HUES6 (cell line): ENCODE measurements around the gene CDC42.

ENCODE experiments used
- H3K27ac ChIP-seq: 2 replicates; pipeline ENCODE4 v1.7.0; 2013; ENCODE audit warnings: low read depth, mild to moderate bottlenecking, low read length, inconsistent platforms
- H3K27me3 ChIP-seq: 2 replicates; pipeline ENCODE4 v1.6.1; 2013; ENCODE audit warnings: low read length; ENCODE audit not compliant: control insufficient read depth, insufficient read depth
- H3K36me3 ChIP-seq: 2 replicates; pipeline ENCODE4 v1.6.1; 2013; ENCODE audit warnings: low read length; ENCODE audit not compliant: control insufficient read depth, insufficient read depth
- H3K4me1 ChIP-seq: 2 replicates; pipeline ENCODE4 v1.6.1; 2013; ENCODE audit warnings: low read length; ENCODE audit not compliant: control insufficient read depth, insufficient read depth
- H3K4me3 ChIP-seq: 2 replicates; pipeline ENCODE4 v1.5.1; 2013; ENCODE audit warnings: low read depth, low read length
- H3K9ac ChIP-seq: one replicate; pipeline ENCODE4 v1.6.1; 2013; ENCODE audit warnings: mild to moderate bottlenecking, low read length
- H3K9me3 ChIP-seq: 2 replicates; pipeline ENCODE4 v1.6.1; 2013; ENCODE audit warnings: low read depth, low read length; ENCODE audit not compliant: control insufficient read depth, insufficient read depth

The CDC42 gene

GRCh38 chr1:22100168-22100567, 47.7 kb downstream of the CDC42 start:
- Histone ChIP-seq H3K36me3 (peaks cover 41% of the 10 kb centered on the region), H3K27ac (no peak overlapping the region), H3K27me3 (no peaks in the 10 kb centered on the region)

GRCh38 chr1:22101199-22101598, 48.7 kb downstream of the CDC42 start:
- H3K27ac ChIP-seq = no peak overlapping the region
- H3K4me1 ChIP-seq = no peaks in the 10 kb centered on the region
- H3K4me3 ChIP-seq = no peak overlapping the region
- no peak overlapping the region for H3K9ac ChIP-seq
- H3K36me3 ChIP-seq = peaks cover 35% of the 10 kb centered on the region
- no peaks in the 10 kb centered on the region for H3K9me3 ChIP-seq
- no peaks in the 10 kb centered on the region for H3K27me3 ChIP-seq

More at GRCh38 chr1:22100168-22100567, 47.7 kb downstream of the CDC42 start:
- Histone ChIP-seq H3K9me3 (no peaks in the 10 kb centered on the region), H3K9ac (no peak overlapping the region), H3K4me3 (no peak overlapping the region), H3K4me1 (no peaks in the 10 kb centered on the region)

- Histone ChIP-seq H3K9ac (no peak overlapping the region), H3K9me3 (no peaks in the 10 kb centered on the region), H3K36me3 (peaks cover 30% of the 10 kb centered on the region), H3K4me3 (no peak overlapping the region), H3K4me1 (no peaks in the 10 kb centered on the region), H3K27ac (no peak overlapping the region), H3K27me3 (no peaks in the 10 kb centered on the region)
These were observed 49.5 kb downstream of the CDC42 start for GRCh38 chr1:22101995-22102394.

GRCh38 chr1:22102746-22103145, 50.2 kb downstream of the CDC42 start:
- H3K9me3 ChIP-seq = no peaks in the 10 kb centered on the region
- no peak overlapping the region for H3K27ac ChIP-seq
- no peak overlapping the region for H3K4me3 ChIP-seq
- peaks cover 27% of the 10 kb centered on the region for H3K36me3 ChIP-seq
- no peaks in the 10 kb centered on the region for H3K4me1 ChIP-seq
- H3K27me3 ChIP-seq = no peaks in the 10 kb centered on the region
- no peak overlapping the region for H3K9ac ChIP-seq

GRCh38 chr1:22104094-22104493, 51.6 kb downstream of the CDC42 start:
- Histone ChIP-seq H3K27me3 (no peaks in the 10 kb centered on the region), H3K36me3 (peaks cover 24% of the 10 kb centered on the region), H3K4me3 (no peak overlapping the region), H3K4me1 (no peaks in the 10 kb centered on the region), H3K9me3 (no peaks in the 10 kb centered on the region), H3K9ac (no peak overlapping the region), H3K27ac (no peak overlapping the region)

- H3K36me3 ChIP-seq = peaks cover 24% of the 10 kb centered on the region
- no peaks in the 10 kb centered on the region for H3K27me3 ChIP-seq
- H3K9ac ChIP-seq = no peak overlapping the region
- no peak overlapping the region for H3K27ac ChIP-seq
- H3K4me1 ChIP-seq = no peaks in the 10 kb centered on the region
- no peaks in the 10 kb centered on the region for H3K9me3 ChIP-seq
- H3K4me3 ChIP-seq = no peak overlapping the region
These were observed 52.4 kb downstream of the CDC42 start for GRCh38 chr1:22104865-22105437.

GRCh38 chr1:22105611-22106207, 53.2 kb downstream of the CDC42 start:
- no peak overlapping the region for H3K4me3 ChIP-seq
- H3K9me3 ChIP-seq = no peaks in the 10 kb centered on the region
- peaks cover 21% of the 10 kb centered on the region for H3K36me3 ChIP-seq
- H3K4me1 ChIP-seq = no peaks in the 10 kb centered on the region
- no peaks in the 10 kb centered on the region for H3K27me3 ChIP-seq
- H3K9ac ChIP-seq = no peak overlapping the region
- H3K27ac ChIP-seq = no peak overlapping the region

GRCh38 chr1:22107126-22107525, 54.6 kb downstream of the CDC42 start:
- Histone ChIP-seq H3K4me1 (no peaks in the 10 kb centered on the region), H3K36me3 (peaks cover 21% of the 10 kb centered on the region), H3K9ac (no peak overlapping the region), H3K27me3 (no peaks in the 10 kb centered on the region), H3K9me3 (no peaks in the 10 kb centered on the region), H3K27ac (no peak overlapping the region), H3K4me3 (no peak overlapping the region)

GRCh38 chr1:22108339-22109105, 56.0 kb downstream of the CDC42 start:
- no peak overlapping the region for H3K27ac ChIP-seq
- H3K27me3 ChIP-seq = no peaks in the 10 kb centered on the region
- H3K4me3 ChIP-seq = no peak overlapping the region
- H3K9ac ChIP-seq = no peak overlapping the region
- peaks cover 21% of the 10 kb centered on the region for H3K36me3 ChIP-seq
- H3K9me3 ChIP-seq = no peaks in the 10 kb centered on the region
- H3K4me1 ChIP-seq = no peaks in the 10 kb centered on the region

GRCh38 chr1:22110016-22110415, 57.5 kb downstream of the CDC42 start:
- Histone ChIP-seq H3K27ac (no peak overlapping the region), H3K9ac (no peak overlapping the region), H3K36me3 (peaks cover 21% of the 10 kb centered on the region), H3K4me1 (peaks cover 10% of the 10 kb centered on the region), H3K4me3 (no peak overlapping the region), H3K9me3 (no peaks in the 10 kb centered on the region), H3K27me3 (no peaks in the 10 kb centered on the region)

- Histone ChIP-seq H3K4me1 (peaks cover 14% of the 10 kb centered on the region), H3K9me3 (no peaks in the 10 kb centered on the region), H3K27ac (no peak overlapping the region), H3K9ac (no peak overlapping the region), H3K36me3 (peaks cover 21% of the 10 kb centered on the region), H3K27me3 (no peaks in the 10 kb centered on the region), H3K4me3 (no peak overlapping the region)
These were observed 58.6 kb downstream of the CDC42 start for GRCh38 chr1:22111115-22111514.
